Measurements from ENCODE around the gene KLHL15.

The KLHL15 gene

DNA sequence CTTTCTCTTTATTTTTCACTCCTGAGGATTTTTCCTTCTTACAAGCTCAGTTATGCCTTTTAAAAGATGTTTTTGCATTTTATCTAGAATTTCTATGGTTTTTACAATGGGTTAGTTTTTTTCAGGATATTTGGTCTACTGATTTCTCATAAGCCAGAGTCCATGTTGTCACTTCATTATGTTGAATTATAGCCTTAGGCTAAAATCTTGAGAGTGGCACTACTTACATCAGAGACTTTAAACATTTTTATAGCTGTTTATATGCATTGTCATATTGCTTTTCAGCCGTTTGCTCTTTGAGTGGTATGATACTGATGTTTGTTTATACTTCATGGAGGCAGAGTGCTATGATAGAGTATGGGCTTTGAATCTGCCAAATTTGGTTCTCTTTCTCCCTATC is 82.8 kb downstream of the KLHL15 start:
- no peak for DNase-seq

DNA sequence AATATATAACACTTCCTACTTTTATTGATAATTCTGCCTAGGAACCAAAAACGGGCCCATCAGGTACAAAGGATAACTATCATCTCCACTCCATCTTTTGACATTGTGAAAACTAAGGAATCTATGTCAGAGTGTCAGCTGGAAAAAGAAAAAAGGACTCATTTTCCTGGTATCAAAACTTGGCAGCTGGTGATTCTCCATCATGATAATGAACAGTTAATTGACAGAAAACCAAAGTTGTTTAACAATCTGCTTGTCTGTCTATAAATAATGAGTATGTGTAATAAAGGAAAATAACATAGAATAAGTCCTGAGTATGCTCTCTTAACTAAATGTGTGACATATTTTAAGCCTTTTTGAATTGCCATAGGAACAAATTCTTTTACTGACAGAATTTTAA is 87.8 kb downstream of the KLHL15 start:
- DNase-seq = no peak

DNA sequence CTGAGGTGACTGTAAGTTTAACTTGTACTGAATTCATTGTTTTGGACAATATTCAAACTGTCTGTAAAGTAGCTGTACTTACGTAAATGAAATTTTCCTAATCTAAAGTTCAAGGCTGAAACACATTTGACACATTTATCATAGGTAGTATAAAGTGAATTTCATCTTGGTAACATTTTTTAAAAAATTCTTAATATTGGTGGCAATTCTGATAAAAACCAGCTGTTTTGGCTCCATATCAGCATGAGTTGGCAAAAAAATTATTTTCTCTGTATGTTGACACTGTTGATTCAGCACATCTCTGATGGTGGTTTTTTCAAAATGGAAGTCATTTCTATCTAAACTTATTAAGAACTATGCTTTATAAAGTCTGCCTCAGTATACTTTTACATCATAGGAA is 88.3 kb downstream of the KLHL15 start:
- DNase-seq = no peak

DNA sequence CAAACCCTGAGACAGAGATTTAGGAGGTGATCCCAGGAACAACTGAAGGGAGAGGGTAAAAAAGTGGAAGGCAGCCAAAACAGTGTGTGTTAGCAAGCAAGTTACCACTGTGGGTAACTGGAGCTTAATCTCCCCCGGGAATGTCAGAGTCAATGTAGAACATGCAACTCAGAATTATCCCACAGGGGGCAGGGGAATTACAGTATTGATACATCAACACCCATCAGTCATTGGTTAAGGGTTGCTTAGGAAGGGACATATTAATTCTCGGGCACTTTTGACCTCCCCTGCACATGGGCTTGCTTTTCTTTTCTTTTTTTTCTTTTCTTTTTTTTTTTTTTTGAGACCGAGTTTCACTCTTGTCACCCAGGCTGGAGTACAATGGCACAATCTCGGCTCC is 89.9 kb downstream of the KLHL15 start:
- no peak for DNase-seq

DNA sequence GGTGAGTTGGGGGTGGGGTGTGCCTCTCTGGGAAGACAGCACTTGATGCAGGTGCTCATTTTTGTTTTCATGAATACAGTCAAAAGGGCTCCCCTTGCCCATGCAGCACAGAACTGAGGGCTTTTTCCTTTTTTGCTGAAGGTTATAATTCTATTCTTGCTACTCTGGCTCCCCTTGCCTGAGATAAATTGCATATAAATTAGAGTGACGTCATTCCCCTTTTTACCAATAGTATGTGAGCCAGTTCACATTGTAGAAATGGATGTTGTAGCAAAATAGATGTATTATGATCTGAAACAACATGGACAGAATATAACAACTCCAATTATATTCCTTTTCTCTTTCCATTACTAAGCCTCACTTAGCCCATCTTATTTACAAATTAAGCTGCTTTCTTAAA is 90.8 kb downstream of the KLHL15 start:
- no peak for DNase-seq

DNA sequence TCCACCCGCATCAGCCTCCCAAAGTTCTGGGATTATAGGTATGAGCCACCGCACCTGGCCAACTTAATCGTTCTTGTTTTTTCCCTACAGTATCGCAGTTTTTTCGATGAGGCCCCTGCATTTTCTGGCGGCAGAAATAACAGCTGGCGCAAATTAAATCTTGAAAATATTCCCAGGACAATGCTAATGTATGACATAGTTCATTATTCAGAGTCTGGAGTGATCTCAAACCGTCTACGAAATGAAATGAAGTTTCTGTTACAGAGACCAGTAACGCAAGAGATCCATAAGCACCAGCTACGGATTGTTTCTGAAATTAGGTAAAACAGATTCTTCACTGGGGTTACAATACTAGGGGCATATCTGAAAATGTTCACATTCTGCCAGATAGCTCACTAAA is 91.9 kb downstream of the KLHL15 start:
- no peak for DNase-seq

Data from activated CD4-positive, alpha-beta T cell treated with anti-CD3 and anti-CD28 coated beads, Interleukin-2, Interleukin-6, amounts not matched to agents 100 ng/mL and 50 ng/mL, durations not matched to agents 16 hours and 8 hours (primary cell).